ENCODE results near the gene ARSI. TPM values are rescaled to one million over a fixed set of nuclear protein-coding genes. Genes with fewer than 3 reads are reported as not detected.

ARSI gene
- 10 to 100 TPM; 18.2 to 31.9 (median 23.4) TPM for polyA plus RNA-seq (ENCODE audit: insufficient read depth in 1 of 5, insufficient read length in 5 of 5, low replicate concordance in 1 of 5)
- long read RNA-seq, donor 1, transcript ARSI-201 (2 exons, 3,161 nt): major isoform, 22 of 22 reads
- long read RNA-seq, donor 1, partial matches to known transcripts: 0 of 22 reads
- long read RNA-seq, donor 1, other reads (novel, unspliced or antisense): 0 of 22 reads
- long read RNA-seq, donor 2, transcript ARSI-201 (2 exons, 3,161 nt): major isoform, 16 of 16 reads
- long read RNA-seq, donor 2, partial matches to known transcripts: 0 of 16 reads
- long read RNA-seq, donor 2, other reads (novel, unspliced or antisense): 0 of 16 reads
- long read RNA-seq, donor 3, transcript ARSI-201 (2 exons, 3,161 nt): major isoform, 14 of 14 reads
- long read RNA-seq, donor 3, partial matches to known transcripts: 0 of 14 reads
- long read RNA-seq, donor 3, other reads (novel, unspliced or antisense): 0 of 14 reads
- long read RNA-seq, donor 4, transcript ARSI-201 (2 exons, 3,161 nt): major isoform, 16 of 89 reads
- long read RNA-seq, donor 4, partial matches to known transcripts: 73 of 89 reads
- long read RNA-seq, donor 4, other reads (novel, unspliced or antisense): 0 of 89 reads
- long read RNA-seq, donor 5, transcript ARSI-201 (2 exons, 3,161 nt): major isoform, 28 of 33 reads
- long read RNA-seq, donor 5, partial matches to known transcripts: 5 of 33 reads
- long read RNA-seq, donor 5, other reads (novel, unspliced or antisense): 0 of 33 reads
- long read RNA-seq, donor 6, transcript ARSI-201 (2 exons, 3,161 nt): major isoform, 19 of 19 reads
- long read RNA-seq, donor 6, partial matches to known transcripts: 0 of 19 reads
- long read RNA-seq, donor 6, other reads (novel, unspliced or antisense): 0 of 19 reads
- long read RNA-seq, donor 7, transcript ARSI-201 (2 exons, 3,161 nt): major isoform, 33 of 33 reads
- long read RNA-seq, donor 7, partial matches to known transcripts: 0 of 33 reads
- long read RNA-seq, donor 7, other reads (novel, unspliced or antisense): 0 of 33 reads
- long read RNA-seq, donor 8, transcript ARSI-201 (2 exons, 3,161 nt): major isoform, 9 of 9 reads
- long read RNA-seq, donor 8, partial matches to known transcripts: 0 of 9 reads
- long read RNA-seq, donor 8, other reads (novel, unspliced or antisense): 0 of 9 reads

- DNase-seq: peak; percentile 92 to 94
Measured at GRCh38 chr5:150302301-150303069, at the start of gene ARSI. Gene ARSI, minus strand, starts transcription at chr5:150302905. Its CDS starts 532 bp downstream, at chr5:150302373.

GRCh38 chr5:150350524-150351344, 48.0 kb upstream of the ARSI start:
- DNase-seq: peak in 1 of 2 donors; percentile 64

DNA sequence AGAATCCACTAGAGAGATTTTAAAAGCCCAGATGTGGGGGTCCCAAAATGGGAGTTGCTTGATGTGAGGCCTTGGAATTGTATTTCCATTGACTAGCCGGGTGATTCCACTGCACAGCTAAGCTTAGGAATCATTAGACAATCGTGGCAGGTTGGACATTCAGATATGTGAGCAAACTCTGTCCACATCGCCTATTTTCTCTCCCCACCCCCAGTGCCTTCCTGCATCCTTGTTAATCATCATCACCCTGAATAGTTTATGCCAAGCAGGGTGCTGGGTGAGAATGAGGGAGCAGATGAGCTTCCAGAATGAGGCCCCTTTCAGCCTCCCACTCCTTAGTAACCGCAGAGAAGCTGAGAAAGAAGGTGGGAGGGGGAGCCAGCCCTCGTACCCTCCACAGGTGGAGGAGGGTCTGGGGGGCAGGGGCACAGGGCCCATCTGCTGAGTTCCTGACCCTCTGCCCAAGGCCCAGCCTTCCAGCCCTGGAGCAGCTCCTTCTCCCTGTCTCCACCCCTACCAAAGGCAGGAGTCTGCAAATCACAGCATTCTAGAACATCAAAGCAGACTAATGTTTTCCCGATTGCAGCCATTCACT, 47.1 kb upstream of the ARSI start:
- DNase-seq: no peak

DNA sequence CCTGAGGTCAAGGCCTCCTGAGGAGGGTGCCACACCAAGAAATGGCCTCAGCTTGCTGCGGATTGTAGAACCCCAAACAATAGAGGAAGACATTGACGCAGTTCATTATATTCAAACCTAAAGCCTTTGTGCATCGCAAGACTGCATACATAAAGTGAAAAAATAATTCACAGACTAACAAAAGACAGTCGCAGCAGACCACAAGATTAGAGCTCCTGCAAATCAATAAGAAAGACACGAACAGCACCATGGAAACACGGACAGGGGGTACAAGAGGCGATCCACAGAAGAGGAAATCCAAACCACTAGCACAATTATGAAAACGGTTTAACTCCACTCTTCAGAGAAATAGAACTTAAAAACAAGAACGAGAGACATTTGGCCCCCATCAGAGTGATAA, 44.7 kb upstream of the ARSI start:
- DNase-seq: no peak

DNA sequence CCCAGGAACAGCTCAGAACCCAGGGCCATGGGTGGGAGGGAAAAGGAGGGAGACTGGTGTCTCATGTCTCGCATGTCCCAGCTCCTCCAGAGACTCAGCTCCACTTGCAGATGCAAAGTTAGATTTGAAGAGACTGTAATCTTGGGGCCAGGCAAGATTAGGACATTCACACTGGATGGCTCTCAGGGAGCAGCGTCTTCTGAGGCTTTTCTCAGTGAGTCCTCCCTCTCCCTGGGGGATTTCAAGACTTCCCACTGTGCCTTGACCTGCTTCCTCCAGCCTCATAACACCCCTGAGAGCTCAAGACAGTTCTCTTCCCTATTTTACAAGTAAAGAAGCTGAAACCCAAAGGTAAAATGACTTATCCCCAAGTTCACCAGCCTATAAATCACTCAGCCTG, 44.3 kb upstream of the ARSI start:
- DNase-seq: no peak

DNA sequence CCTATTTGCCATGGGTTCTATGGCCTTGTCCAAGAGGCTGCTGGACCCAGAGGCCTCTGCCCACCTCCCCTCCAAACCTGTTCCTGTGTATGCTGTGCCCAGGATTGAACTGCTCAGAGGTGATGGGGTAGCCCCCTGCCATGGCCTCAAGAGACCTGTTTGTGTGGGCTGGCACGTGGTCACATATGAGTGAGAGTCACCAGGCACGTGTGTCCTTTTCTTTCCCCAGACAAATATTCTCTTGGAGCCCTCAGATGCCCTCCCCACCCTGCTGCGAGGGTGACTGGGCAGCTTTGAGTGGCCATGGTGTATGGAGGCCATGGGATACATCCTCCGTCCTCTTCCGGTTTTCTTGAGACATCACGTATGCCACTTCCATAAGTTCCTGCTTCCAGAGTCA, 43.9 kb upstream of the ARSI start:
- DNase-seq: no peak

GRCh38 chr5:150345716-150346115, 43.0 kb upstream of the ARSI start:
- DNase-seq: no peak

DNA sequence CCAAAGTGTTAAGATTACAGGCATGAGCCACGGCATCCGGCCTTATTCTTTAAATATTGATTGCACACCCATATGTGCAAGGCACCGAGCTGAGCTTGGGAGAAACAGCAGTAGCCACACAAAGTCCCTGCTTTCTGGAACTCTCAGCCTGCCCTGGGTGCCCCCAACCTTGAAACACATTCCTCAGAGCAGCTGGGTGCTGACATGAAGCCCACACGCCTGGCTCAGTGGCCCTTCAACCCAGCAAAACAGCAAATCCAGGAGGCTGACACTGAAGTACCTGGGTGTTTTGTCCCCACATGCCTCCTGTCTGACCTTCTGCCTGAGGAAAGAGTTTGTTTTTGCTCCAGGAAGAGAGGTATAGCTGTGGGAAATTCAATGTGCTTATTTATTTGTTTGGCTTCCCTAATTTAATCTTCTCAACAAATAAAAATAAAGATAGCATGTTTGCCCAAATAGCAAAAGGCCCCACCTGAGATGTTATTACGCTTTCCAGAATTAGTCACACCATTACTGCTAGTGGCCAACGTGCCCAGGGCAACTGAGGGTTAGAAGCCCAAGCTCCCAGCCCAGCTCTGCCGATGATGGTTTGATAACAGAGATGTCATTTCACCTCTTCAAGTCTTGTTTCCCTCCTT, 41.4 kb upstream of the ARSI start:
- DNase-seq: no peak

DNA sequence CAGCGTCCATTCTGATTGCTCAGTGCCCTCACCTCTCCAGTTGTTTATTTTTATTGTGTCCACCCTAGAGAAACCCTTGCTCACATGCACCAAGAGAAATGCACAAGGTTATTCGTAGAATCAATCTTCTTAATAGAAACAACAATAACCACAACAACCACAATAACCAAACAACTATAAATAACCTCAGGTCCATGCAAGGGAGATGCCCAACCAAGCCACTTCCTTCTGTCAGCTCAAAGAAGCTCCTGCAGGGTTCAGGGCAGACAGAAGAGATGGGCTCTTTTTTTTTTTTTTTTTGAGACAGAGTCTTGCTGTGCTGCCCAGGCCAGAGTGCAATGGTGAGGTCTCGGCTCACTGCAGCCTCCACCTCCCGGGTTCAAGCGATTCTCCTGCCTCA, 39.9 kb upstream of the ARSI start:
- no peak for DNase-seq

- no peak for DNase-seq
Measured at GRCh38 chr5:150341989-150342388, 39.3 kb upstream of the ARSI start.

DNA sequence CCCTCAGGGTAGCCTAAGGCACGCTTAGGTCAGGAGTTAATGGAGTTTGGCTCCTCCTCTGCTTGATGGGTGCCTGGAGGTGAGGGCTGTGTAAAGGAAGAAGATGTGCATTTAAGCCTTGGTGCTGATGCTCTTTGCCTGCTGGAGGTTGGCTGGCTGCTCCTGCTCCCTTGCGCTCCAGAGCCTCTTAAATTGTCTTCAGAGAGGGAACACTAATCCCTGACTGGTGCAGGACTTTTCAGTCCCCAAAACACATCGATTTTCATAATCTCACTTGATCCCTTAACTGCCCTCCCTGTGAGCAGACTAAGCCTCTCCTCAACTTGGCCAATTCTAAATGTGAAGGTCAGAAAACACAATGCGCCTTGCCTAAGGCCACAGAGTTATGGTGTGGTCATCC, 38.6 kb upstream of the ARSI start:
- DNase-seq: no peak

DNA sequence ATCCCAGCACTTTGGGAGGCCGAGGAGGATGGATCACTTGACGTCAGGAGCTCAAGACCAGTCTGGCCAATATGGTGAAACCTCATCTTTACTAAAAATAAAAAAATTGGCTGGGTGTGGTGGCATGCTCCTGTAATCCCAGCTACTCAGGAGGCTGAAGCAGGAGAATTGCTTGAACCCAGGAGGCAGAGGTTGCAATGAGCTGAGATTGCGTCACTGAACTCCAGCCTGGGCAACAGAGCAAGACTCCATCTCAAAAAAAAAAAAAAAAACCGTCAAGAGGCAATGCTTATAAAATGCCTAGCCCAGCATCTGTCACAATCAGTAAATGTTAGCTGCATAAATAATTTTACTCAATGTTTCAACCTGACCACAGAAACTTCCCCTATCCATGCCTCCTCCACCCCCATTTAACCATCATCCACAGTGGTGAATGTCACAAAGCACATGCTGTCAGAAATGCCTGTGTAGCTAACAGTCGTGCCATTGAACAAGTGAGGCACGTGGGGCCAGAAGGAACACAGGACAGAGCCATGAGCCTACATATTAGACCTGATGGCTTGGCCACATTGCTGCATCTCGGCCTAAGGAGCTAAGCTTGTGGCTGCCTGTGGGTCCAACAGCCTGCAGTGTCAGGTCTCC, 38.0 kb upstream of the ARSI start:
- DNase-seq: no peak

DNA sequence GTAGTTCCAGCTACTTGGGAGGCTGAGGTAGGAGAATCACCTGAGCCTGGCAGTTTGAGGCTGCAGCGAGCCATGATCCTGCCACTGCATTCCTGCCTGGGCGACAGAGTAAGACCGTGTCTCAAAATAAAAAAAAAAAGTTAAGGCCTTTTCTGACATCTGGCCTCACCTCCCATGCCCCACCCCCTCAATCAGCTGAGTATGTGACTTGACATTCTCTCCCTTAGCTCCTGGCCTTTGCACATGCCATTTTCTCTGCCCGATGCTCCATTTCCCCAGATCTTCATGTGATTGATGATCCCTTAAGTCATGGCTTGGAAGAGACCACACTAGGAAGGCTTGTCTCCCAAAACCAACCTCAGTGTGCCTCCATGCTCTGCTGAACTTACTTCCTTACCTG, 37.1 kb upstream of the ARSI start:
- DNase-seq: no peak

DNA sequence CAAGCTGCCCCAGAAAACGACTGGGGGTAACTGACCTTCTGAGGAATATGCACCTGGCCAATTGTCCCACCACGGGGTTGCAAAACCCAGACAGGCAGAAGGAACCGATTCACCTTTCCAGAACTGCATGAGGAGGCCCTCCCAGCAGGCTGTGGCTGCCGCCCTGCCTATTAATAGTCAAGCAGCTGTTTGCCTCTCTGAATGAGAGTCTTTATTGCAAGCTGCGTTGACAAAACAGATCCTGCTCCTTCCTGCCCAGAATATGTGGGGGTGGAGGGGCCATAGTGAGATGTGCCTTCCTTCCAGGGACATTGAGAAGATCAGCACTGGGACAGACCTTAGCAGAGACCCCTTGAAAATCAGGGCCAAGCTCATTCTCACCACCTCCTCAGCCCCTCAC, 36.5 kb upstream of the ARSI start:
- DNase-seq: no peak

- DNase-seq: no peak
Measured at GRCh38 chr5:150338546-150338945, 35.8 kb upstream of the ARSI start.

GRCh38 chr5:150335778-150336177, 33.1 kb upstream of the ARSI start:
- DNase-seq: no peak

- DNase-seq: no peak
Measured at GRCh38 chr5:150333400-150333799, 30.7 kb upstream of the ARSI start.

- DNase-seq: no peak
Measured at GRCh38 chr5:150329881-150330876, 27.5 kb upstream of the ARSI start.

Data from right lung (tissue), 10 donors.